HG03045 (cell line): Measurements from ENCODE around the gene PLS1.
"Not testable (repeated sequence)": the region's sequence is repeated elsewhere in the genome, so short reads cannot be mapped to it uniquely, and the experiment has no call there.

ENCODE experiments used
- ATAC-seq: cut with Tn5 transposase; IDR thresholded peaks from one replicate; pipeline ENCODE4 v1.9.1; 2021; ENCODE audit warnings: mild to moderate bottlenecking, moderate library complexity; ENCODE audit not compliant: unreplicated experiment

PLS1 gene

DNA sequence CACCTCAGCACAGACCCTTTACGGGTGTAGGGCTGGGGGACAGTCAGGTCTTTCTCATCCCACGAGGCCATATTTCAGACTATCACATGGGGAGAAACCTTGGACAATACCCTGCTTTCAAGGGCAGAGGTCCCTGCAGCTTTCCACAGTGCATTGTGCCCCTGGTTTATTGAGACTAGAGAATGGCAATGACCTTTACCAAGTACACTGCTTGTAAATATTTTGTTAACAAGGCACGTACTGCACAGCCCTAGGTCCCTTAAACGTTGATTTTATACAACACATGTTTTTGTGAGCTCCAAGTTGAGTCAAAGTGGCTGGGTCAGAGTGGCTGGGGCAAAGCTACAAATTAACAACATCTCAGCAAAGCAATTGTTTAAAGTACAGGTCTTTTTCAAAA is 156.4 kb downstream of the PLS1 start:
- ATAC-seq = not testable (repeated sequence)

DNA sequence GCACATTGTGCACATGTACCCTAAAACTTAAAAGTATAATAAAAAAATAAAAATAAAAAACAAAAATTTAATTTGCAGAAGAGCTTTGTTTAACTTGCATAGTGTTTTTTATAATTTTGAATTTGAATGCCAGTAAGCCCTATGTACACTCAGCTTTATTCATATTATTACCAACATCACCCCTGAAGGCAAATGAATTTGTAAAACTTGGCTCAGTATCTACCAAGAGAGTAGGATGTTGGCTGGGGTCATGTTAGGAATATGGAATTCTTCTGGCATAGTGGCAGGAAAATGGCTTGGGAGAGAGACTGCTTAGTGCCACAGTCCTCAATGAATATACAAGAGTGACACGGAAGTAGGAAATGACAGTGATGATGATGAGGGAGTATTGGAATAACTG is 158.3 kb downstream of the PLS1 start:
- no peak for ATAC-seq
